GM19467 (cell line): ENCODE measurements around the gene TMPRSS7.

Experiments used
- ATAC-seq: cut with Tn5 transposase; IDR thresholded peaks from one replicate; pipeline ENCODE4 v1.9.1; 2021; ENCODE audit warnings: mild to moderate bottlenecking, moderate library complexity; ENCODE audit not compliant: unreplicated experiment

Gene TMPRSS7

GRCh38 chr3:112034436-112034835, at the start of gene TMPRSS7:
Gene TMPRSS7 (plus strand): TSS chr3:112034736. CDS start chr3:112034846, 110 bp downstream.
- ATAC-seq, result no peak

GRCh38 chr3:111986800-111987199, 47.7 kb upstream of the TMPRSS7 start:
- ATAC-seq, result no peak

GRCh38 chr3:111989061-111989678, 45.4 kb upstream of the TMPRSS7 start:
- peak; percentile 93 for ATAC-seq

GRCh38 chr3:111993038-111993437, 41.5 kb upstream of the TMPRSS7 start:
- ATAC-seq, result no peak

GRCh38 chr3:111998636-111999483, 35.7 kb upstream of the TMPRSS7 start, which contains the start of gene TAGLN3:
Gene TAGLN3 (plus strand): TSS chr3:111998922. CDS start chr3:111999423, 501 bp downstream.
- no peak for ATAC-seq

- no peak for ATAC-seq
Observed at GRCh38 chr3:111999484-112000324, 34.8 kb upstream of the TMPRSS7 start.

GRCh38 chr3:112000367-112000771, 34.2 kb upstream of the TMPRSS7 start:
- ATAC-seq, result no peak

- ATAC-seq, result no peak
Observed at GRCh38 chr3:112000966-112001365, 33.6 kb upstream of the TMPRSS7 start.

GRCh38 chr3:112001526-112001925, 33.0 kb upstream of the TMPRSS7 start:
- ATAC-seq, result no peak

GRCh38 chr3:112002096-112002971, 32.2 kb upstream of the TMPRSS7 start:
- ATAC-seq, result no peak

GRCh38 chr3:112003321-112004080, 31.0 kb upstream of the TMPRSS7 start:
- ATAC-seq, result no peak

GRCh38 chr3:112004187-112004586, 30.3 kb upstream of the TMPRSS7 start:
- ATAC-seq, result no peak

- no peak for ATAC-seq
Observed at GRCh38 chr3:112004669-112005068, 29.9 kb upstream of the TMPRSS7 start.

GRCh38 chr3:112005091-112005672, 29.4 kb upstream of the TMPRSS7 start:
- no peak for ATAC-seq

- ATAC-seq, result no peak
Observed at GRCh38 chr3:112007633-112008032, 26.9 kb upstream of the TMPRSS7 start.

- ATAC-seq, result no peak
Observed at GRCh38 chr3:112009670-112010069, 24.9 kb upstream of the TMPRSS7 start.

GRCh38 chr3:112010636-112011035, 23.9 kb upstream of the TMPRSS7 start:
- no peak for ATAC-seq

GRCh38 chr3:112011376-112011940, 23.1 kb upstream of the TMPRSS7 start:
- no peak for ATAC-seq
